ENCODE data around the gene BNIP3.

The BNIP3 gene

DNA sequence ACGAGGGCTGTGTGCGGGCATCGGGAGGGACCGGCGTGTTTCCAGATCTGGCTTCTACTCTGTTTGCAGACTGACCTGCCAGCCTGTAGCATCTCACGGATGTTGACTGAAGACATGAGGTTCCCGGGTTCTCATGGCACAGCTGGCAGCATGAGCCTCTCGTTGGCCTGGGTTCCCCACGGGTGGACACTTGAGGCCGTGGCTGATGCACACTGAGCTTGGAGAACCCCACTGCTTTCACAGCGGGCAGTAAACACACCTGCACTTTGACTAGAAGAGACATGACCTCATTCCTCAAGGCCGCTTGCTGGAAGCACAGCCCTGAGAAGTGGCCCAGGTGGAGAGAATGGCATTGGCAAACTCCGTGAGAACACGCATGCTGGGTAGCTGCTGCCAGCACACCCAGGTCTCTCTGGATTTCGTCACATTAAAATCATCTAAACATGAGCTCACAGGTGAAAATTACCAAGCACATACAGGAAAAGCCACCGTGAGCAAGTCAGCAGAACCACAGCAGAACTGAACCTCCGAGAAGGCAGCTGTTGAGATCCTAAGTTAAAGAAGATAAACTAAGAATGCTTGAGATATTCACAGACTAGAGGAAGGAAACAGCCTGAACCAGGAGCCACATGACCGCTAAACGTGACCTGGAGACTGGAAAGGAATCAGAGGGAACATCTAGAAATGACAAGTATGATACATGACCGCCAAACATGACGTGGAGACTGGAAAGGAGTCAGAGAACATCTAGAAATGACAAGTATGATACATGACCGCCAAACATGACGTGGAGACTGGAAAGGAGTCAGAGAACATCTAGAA is 32.5 kb downstream of the BNIP3 start:
- no peak for DNase-seq (ENCODE audit: low spot score)

DNA sequence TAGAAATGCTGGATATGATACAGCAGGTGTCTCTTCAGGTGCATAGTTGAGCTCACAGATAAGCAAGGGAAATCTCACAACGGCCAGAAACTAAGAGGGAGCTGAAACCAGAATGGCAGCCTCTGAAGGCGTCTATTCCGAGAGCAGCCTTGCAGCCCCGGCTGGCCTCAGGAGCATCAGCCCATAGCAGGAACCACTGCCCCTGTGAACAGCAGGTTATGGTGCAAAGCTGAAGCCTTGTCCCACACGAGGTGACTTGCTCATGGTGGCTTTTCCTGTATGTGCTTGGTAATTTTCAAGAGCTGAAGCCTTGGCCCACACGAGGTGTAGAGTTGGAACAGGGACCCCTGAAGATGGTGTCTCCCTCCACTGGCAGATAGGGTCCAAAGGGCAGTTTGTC is 33.2 kb downstream of the BNIP3 start:
- DNase-seq (ENCODE audit: low spot score), result no peak

DNA sequence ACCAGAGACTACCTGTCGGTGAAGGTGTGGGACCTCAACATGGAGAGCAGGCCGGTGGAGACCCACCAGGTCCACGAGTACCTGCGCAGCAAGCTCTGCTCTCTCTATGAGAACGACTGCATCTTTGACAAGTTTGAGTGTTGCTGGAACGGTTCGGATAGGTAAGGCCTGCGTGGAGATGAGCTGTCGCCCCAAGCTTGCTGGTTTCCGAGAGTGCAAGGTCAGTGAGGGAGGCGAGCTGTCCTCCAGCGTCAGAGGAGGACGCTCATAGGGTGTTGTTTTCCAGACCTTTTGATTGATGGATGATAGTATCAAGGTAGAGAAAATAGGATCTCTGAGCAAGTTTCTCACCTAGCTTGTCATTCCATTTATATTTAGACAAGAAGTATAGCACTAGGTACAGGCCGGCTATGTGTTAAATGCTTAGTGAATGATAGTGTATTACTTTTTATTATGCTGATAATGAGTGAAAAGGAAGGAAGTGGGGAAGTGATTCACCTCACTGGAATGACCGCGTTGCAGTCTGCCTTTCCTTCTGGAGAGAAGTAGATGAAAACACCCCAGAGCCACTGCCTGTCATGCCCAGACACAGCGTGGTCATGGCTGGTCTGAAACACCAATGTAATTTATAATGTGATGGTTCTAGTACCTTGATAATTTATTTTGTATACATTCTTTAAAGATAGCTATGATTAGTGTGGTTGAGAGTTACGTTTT is 33.9 kb downstream of the BNIP3 start:
- no peak for DNase-seq (ENCODE audit: low spot score)

DNA sequence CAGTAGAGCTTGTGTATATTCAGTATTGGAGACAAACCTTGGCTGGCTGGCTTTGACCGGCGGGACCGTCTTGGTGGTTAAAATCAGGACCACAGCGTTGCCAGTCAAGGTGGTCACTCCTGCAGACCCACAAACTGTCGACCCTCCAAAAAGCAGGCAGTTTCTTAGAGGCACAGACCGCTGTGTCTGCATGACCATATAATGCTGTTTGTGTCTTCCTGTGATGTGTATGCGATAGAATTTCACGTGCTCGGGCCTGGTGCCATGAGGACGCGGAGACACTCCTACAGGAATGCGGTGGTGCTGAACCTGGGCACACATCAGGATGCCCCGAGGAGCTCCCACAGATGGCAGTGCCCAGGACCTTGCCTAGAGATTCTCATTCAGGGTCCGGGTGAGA is 34.8 kb downstream of the BNIP3 start:
- DNase-seq (ENCODE audit: low spot score), result no peak

DNA sequence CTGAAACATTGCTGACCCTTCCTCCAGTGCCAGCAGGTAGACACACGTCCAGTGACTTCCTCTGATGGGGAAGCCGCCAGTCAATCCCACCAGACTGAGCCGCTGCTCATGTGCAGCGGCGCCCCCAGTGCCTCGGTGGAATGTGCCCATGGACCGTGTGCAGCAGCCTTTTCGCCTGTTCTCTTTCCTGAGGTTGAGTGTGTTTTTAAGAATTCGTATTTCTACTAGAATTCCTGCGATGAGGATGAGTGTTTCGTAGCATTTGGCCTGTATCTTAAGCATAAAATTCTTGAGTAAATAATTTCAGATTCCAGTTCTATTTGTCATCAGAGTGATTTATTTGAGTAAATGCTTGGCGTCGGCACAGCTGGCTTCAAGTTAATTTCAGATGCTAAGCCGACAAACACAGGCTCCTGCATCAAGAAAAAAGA is 35.4 kb downstream of the BNIP3 start:
- DNase-seq (ENCODE audit: low spot score), result no peak

DNA sequence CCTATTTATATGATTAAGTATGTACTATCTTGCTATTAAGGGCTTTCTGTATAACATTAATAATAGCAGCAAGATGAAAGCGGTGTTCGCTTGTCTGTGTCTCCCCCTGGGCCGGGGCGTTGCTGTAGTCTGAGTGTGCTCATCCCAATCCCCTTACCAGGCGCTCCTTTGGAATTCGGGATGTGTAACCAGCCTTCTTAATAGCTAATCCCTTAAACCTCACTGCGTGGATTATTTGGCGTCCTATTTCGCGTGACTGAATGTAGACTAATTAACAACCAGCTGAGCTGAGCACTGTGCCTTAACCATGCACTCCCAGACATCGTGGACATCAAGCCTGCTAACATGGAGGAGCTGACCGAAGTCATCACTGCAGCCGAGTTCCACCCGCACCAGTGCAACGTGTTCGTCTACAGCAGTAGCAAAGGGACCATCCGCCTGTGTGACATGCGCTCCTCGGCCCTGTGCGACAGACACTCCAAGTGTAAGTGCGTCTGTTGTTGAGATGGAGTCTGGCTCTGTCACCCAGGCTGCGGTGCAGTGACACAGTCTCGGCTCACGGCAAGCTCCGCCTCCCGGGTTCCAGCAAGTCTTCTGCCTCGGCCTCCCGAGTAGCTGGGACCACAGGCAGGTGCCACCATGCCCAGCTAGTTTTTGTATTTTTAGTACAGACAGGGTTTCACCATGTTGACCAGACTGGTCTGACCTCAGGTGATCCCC is 36.6 kb downstream of the BNIP3 start:
- DNase-seq (ENCODE audit: low spot score), result no peak

DNA sequence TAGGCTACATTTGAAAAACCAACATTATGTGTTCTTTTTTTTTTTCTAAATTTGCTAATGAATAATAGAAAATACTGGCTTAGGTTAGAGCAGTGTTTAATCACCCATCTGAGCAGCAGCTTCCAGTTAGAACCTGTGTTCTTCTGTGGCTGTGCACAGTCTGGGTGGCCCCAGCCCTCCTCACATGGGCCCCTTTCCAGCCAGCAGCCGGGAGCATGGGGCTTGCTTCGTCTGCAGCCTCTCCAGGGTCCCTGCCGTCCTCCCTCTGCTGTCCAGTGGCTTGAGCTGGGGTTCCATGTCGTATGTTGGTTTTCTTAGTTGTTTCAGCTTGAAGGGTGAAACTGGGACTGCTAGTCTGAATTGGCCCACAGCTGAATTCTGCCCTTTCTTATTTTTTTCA is 37.3 kb downstream of the BNIP3 start:
- DNase-seq (ENCODE audit: low spot score), result no peak

DNA sequence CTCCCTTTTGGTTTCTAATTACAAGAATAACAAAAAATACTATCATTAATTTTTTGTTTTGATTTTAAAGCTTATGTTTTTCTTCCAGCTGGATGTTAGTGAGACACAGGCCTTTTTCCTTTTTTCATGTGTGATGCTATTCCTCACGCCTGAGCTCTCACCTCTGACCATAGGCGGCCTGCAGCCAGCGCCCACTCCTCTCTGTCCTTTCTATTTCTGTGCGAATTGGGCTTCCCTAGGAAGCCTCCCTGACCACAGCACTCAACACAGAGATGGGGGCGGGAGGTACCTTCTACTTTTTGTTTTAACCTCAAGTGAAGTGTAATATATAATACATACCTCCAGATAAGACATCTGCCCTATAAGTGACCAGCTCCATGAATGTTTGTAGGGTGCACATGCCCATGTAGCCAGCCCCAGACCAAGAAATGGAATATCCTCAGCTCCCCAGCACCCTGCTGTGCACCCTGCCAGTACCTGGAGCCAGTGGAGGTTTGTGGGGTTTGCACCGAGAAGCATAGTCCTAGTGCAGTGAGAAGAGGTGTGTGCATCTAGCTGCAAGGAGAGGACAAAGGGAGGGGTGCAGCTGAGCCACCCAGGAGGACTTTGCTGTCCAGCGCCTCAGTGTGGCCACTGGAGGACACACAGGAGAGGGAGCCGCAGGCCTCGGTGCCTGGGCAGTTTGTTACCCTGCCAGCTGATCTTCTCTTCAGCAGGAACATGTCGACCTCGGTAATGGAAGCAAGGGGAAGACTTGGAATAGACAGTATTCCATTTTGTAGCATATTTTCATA is 38.5 kb downstream of the BNIP3 start:
- peak; percentile 35 for DNase-seq (ENCODE audit: low spot score)

DNA sequence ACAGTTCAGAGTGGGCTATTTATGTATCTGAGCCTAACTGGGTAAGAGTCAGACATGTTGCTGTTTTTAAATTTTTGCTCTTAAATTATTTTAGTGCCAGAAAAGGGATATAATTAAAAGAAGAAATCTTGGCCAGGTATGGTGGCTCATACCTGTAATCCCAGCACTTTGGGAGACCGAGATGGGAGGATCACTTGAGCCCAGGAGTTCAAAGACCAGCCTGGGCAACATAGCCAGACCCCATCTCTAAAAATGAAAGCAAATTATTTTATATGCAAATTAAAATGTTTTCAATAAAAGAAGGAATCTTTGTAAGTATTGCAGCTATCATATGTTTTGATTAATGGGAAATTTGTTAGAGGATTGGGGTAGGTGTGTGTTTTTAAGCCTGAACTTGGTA is 39.3 kb downstream of the BNIP3 start:
- DNase-seq (ENCODE audit: low spot score), result no peak

DNA sequence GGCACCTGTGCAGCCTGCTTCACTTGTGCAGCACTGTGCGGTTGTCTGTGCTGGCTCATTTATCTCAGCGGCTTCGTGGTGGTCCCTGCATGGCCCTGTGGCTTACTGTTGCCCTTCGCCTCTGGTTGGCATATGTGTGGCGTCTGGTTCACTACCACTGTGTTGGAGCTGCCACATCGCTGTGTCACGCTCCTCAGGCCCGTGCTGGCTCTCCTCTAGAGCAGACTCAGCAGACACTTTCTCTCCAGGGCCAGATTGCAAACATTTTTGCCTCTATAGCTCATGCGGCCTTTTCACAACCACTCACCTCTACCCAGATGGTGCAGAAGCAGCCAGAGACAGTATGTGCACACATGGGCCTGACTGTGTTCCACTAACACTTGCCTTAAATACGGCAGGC is 43.0 kb downstream of the BNIP3 start:
- no peak for DNase-seq (ENCODE audit: low spot score)

DNA sequence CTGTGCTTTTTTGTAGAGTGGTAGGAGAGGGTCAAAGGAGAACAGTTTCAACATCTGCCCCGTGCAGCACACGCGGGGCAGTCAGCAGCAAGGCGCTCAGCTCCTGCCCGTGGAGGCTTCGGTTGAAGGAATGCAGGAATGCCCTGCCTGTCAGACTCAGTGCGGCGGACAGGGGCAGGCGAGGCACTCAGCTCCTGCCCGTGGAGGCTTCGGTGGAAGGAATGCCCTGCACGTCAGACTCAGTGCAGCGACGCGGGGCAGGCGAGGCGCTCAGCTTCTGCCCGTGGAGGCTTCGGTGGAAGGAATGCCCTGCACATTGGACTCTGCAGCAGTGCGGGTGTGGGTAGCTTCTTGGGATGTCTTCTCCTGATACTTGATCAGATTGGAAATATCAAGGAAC is 43.9 kb downstream of the BNIP3 start:
- DNase-seq (ENCODE audit: low spot score), result no peak

DNA sequence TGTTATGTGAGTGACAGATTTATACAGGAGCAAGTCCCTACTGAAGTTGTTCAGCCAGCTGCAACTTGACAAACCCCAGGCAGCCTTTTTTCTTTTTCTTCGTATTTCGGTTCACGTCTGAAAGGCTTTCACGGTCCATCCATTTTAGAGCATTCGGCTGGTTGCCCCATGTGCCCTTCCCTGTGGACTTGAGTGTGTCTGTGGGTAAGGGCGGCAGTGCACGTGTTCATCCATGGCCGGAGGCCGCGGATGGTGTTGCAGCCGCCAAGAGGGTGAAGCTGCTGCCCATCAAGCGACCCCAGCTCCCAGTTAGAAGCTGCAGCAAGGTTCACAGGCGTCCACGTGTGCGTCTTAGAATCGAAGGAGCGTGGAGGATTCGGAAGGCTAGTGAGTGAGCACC is 45.0 kb downstream of the BNIP3 start:
- DNase-seq (ENCODE audit: low spot score), result no peak

DNA sequence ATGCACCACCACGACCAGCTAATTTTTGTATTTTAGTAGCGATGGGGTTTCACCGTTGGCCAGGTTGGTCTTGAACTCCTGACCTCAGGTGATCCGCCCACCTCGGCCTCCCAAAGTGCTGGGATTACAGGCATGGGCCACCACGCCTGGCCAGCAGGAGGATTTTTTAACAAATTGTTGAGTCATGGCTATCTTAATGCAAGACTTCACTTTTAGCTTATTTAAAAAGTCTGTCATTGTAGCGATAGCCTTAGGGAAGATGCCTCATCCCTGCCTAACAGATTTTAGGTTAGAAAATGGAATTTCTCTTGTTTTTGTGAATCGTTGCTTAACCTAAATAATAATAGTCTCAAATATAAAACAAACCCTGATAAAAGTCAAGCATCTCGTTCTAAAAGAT is 45.4 kb downstream of the BNIP3 start:
- no peak for DNase-seq (ENCODE audit: low spot score)

DNA sequence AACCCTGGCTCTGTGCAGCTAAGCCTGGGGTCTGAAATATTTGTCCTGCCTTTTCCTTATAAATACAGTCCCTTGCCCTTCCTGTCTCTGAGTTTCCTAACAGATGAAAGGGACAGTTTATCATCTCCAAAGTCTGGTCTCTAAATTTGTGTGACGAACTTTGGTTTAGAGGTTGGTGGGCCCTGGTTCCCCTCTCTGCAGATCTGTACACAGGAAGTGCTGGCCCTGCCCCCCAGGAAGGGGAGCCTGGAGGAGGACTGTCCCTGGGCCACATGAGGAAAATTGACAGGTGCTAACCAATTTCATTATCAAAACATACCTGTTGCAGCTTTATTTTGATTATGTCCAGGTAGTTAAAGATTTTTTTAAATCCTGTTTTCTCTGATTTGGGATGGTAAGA is 46.5 kb downstream of the BNIP3 start:
- no peak for DNase-seq (ENCODE audit: low spot score)

DNA sequence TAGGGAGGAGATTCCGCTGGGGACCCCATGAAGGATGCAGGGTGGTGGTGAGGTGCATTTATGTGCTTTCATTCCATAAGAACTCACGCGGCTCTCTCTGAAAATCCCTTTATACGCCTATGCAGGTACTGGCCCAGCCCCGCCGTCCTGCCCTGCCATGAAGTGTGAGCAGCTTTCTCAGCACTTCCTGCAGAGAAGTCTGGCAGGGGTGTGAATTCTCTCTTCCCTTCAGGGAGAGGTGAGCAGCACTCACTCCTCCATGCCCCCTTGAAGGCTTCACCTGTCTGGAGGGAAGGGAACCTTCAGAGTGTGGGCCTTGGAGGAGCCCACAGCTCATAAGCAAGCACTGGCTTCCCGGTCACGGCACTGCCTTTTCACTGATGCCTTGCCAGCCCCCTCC is 47.0 kb downstream of the BNIP3 start:
- DNase-seq (ENCODE audit: low spot score), result no peak

DNA sequence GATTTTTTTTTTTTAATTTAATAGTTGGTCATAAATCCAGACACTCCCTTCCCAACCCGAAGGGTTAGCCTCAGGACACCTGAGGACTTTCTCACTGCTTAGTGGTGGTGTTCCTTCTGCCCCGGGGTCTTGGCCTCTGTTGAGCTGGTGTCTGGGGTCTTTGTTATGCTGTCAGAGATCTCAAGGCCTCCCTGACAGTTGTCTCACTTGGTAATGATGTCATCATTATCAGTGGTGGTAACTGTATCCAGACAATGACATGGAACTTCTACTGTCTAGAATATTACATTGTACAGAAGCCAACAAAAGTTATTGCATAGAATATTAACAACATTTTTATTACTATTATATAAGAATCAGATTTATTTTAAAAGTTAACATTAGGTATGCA is 48.0 kb downstream of the BNIP3 start:
- no peak for DNase-seq (ENCODE audit: low spot score)

DNA sequence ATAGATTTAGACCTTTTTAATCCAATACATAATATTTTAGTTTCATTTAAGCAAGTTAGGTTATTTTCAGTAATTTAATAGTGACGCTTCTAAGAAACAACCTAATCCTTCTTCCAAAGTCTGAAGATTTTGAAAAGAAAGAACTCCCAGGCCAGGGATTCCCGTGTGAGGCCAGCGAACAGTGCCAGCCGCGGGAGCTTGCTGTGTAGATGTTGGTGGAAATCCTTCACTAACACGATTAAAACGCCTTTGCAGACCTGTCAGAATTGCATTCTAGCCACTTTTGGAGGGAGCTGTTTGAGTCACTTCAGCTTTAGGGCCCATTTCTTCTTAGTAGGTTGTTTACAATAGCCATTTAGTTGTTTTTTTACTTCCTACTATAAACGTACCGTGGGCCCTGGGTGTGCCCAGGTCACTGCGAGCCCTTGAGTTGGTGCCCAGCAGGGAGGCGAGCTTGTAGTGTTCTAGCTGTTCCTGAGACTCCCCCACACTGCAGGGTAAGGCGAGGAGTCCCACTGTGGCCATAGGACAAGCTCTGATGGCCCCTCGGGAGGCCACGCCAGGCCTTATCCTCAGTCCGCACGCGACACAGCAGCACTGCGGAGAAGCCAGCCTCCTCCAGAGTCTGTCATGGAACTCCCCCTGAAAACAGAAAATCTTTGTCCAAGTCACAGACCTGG is 48.6 kb downstream of the BNIP3 start:
- no peak for DNase-seq (ENCODE audit: low spot score)

DNA sequence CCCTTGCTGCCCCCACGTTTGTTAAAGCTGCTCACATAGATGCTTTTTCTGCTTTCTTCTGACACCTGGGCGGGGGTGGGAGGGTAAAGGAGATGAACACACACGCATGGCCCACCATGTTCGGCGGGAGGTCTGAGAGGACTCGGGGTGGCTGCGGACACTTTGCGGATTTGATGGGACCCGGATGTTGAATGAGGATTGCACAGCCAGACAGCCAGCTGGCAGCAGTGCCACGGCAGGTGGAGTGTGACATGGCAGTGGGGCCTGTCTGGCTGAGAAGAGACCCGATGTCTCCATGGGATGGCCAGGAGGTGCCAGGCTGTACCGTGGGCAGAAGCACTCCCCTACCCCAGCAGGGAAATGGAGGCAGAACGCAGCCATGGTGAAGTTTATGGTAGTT is 49.7 kb downstream of the BNIP3 start:
- no peak for DNase-seq (ENCODE audit: low spot score)

DNA sequence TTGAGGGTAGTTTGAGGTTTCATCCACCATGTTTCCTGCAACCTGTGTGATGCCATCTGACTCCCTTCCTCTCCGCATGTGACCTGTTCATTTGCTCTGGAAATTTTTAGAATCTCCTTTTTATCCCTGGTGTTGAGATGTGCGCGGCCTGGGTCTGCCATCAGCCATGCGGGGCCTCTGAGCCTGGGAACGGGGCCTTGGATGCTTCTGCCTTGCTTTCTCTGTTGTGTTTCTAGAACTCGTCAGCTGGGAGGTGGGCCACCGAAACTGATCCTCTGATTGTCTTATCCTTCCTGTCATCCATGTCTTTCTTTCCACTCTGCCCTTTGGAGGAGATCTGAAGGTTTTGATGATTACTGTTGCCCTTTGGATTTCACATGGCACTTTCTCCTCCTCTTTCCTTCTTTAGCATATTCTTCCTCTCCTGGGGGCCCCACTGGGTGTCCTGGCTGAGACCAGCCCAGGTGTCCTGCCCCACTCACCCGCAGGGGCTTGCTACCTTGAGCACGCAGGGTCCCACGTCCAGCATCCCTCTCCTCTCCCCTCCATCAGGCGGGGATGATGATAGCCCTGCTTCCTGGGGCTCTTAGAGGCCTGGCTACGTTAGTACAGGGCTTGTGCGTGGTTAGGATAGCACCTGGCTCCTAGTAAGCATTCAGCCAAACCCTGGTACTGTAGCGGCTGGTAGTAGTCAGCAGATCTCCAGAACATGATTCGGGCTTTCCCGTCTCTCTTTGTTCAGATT is 51.0 kb downstream of the BNIP3 start:
- DNase-seq (ENCODE audit: low spot score), result no peak

DNA sequence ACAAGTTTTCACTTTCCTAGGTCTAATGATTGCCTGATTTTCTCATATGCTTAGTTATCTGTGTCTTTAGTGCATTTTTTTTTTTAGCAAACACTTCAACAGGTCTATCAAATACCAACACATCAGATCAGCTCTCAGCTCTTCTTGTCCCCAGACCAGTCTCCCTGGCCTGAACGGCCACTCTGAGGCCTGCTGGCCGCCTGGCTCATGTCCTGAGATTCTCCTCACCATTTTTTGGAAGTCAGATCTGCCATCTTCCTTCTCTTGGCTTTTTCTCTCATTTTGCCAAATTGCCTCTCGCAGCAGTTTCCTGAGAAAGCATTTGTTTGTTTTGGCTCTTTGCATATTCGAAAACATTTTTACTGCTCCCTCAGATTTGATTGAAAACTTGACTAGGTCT is 51.6 kb downstream of the BNIP3 start:
- DNase-seq (ENCODE audit: low spot score), result no peak
